ENCODE results near the gene GOLGA6L26. TPM values are rescaled to one million over a fixed set of nuclear protein-coding genes. Genes with fewer than 3 reads are reported as not detected.
"Not testable (repeated sequence)": the region's sequence is repeated elsewhere in the genome, so short reads cannot be mapped to it uniquely, and the experiment has no call there.

GOLGA6L26 gene, protein sequence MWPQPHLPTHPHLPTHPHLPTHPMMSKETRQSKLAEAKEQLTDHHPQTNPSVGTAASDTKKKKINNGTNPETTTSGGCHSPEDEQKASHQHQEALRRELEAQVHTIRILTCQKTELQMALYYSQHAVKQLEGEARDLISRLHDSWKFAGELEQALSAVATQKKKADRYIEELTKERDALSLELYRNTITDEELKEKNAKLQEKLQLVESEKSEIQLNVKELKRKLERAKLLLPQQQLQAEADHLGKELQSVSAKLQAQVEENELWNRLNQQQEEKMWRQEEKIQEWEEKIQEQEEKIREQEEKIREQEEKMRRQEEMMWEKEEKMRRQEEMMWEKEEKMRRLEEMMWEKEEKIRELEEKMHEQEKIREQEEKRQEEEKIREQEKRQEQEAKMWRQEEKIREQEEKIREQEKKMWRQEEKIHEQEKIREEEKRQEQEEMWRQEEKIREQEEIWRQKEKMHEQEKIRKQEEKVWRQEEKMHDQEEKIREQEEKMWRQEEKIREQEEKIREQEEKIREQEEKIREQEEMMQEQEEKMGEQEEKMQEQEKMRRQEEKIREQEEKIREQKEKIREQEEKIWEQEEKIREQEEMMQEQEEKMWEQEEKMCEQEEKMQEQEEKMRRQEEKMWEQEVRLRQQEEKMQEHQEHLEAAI
- total RNA-seq (not detected), polyA plus RNA-seq (not detected)
- long read RNA-seq, donor 1 = 0 reads
- long read RNA-seq, donor 2 = 0 reads

DNA sequence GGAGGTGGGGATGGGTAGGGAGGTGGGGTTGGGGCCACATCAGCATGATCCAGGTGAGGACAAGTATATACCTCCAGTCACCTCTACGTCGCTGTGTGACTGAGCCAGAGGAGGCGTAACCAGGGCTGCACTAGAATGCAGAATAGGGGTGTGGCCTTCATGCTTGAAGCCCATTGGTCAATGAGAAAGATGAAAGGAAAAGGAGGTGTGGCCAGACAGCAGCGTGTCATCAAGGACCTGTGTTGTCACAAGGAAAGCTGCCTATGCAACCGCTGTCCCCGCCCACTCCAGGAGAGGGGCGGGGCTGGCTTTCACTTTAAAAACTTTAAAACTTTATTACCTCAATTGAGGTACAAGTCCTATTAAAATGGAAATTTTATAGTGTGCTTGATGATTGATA lies at the start of gene GOLGA6L26:
TSS of gene GOLGA6L26 (minus strand) at position 101 of the 400 bp plus-strand sequence. CDS start at position 40, 61 bp downstream.
- H3K9me3 ChIP-seq; H3K4me1 ChIP-seq; DNase-seq; H3K4me3 ChIP-seq; intact Hi-C loops (cut with DNase I; ENCODE audit: low total_unique reads); H3K36me3 ChIP-seq; H3K27me3 ChIP-seq (replicated peaks in 1 of 7); H3K27ac ChIP-seq: not testable (repeated sequence)
- WGBS, 5 donors = no CpG with 5 or more reads among the region's 7 CpGs

DNA sequence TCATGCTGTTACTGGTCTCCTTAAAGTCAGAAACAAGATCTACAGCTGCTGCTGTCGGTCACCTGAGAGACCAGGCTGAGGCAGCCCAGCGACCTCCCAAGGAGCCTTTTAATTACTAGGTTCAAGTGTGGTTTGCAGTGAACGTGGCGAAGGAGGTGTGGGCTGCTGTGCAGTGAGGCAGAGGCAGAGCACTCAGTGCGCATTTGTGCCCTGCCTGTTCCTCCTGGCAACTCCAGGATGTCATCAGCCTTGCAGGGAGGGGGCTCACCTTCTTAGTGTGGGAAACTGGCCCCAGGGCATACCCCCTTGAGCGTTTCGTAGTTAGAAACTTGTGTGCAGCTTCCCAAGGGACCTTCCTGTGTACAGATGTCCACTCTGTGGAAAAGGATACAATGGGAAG lies 47.2 kb upstream of the GOLGA6L26 start:
- H3K9me3 ChIP-seq; H3K27ac ChIP-seq; intact Hi-C loops (cut with DNase I; ENCODE audit: low total_unique reads); H3K27me3 ChIP-seq (replicated peaks in 1 of 7); DNase-seq; H3K4me3 ChIP-seq; H3K36me3 ChIP-seq; H3K4me1 ChIP-seq: not testable (repeated sequence)
- WGBS, 5 donors = 62 to 71% (median 65%) methylated on average over 6 to 7 of the region's 7 CpGs

DNA sequence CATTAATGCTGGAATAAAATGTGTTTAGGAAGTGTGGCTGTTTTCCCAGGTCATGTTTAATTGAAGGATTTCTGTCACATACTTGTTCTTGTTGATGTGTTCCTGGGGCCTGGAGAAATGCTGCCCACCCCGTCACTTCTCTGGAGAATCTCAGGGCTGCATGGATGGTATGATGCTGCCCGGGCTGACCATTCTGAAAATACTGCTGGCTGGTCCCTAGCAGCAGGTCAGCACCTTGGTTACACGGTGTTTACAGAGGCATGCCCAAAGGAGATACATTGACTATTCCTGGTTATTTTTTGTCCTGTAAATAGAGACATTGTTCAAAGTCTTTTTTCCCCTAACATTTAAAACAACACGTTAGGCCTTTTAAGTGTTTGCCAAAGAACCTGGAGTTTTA lies 46.7 kb upstream of the GOLGA6L26 start:
- H3K27me3 ChIP-seq (replicated peaks in 1 of 7); H3K27ac ChIP-seq; H3K9me3 ChIP-seq; intact Hi-C loops (cut with DNase I; ENCODE audit: low total_unique reads); H3K4me3 ChIP-seq; H3K36me3 ChIP-seq; H3K4me1 ChIP-seq; DNase-seq: not testable (repeated sequence)
- WGBS, 5 donors = 69 to 80% (median 77%) methylated on average over 4 of the region's 4 CpGs

DNA sequence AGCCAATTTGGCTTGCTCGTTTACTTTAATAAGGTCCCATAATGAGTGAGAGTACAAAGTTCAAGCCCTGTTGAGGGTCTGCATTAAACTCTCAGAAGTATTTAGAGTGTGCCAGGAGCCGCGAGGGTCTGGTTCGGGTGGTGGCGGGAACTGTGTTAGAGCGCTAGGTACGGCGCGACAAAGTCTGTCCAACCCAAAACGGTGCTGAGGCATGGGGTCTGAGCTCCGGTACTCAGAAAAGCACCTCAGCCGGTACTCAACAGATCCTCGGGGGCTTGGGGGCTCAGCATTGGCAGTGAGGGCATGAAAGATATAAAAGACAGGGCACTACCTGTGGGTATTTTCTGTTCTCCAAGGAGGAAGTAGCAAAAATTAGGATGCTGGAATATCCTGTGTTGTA lies 45.0 kb upstream of the GOLGA6L26 start:
- H3K4me1 ChIP-seq; H3K27me3 ChIP-seq (replicated peaks in 1 of 7); H3K9me3 ChIP-seq; intact Hi-C loops (cut with DNase I; ENCODE audit: low total_unique reads); H3K4me3 ChIP-seq; H3K36me3 ChIP-seq; H3K27ac ChIP-seq; DNase-seq: not testable (repeated sequence)
- 86 to 93% (median 91%) methylated on average over 13 of the region's 13 CpGs for WGBS, 5 donors

DNA sequence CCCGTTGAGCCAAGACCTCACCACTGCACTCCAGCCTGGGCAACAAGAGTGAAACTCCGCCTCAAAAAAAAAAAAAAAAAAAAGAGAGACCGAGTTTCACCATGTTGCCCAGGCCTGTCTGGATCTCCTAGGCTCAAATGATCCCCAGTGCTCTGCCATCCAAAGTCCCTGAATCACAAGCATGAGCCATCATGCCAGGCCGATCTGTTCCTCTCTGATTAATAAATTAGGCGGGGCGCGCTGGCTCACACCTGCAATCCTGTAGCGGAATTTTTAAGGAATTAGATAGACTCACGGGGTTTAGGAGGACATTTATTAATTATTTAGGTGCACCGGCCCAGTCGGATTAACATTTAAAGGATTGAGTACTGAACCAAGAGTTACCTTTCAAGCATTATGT lies 40.2 kb upstream of the GOLGA6L26 start:
- H3K27ac ChIP-seq; intact Hi-C loops (cut with DNase I; ENCODE audit: low total_unique reads); H3K36me3 ChIP-seq; H3K4me1 ChIP-seq; H3K4me3 ChIP-seq; H3K27me3 ChIP-seq (replicated peaks in 1 of 7); DNase-seq; H3K9me3 ChIP-seq: not testable (repeated sequence)
- 92 to 96% (median 93%) methylated on average over 11 of the region's 11 CpGs for WGBS, 5 donors

- H3K4me3 ChIP-seq; H3K4me1 ChIP-seq; H3K27me3 ChIP-seq (replicated peaks in 1 of 7); DNase-seq; H3K27ac ChIP-seq; intact Hi-C loops (cut with DNase I; ENCODE audit: low total_unique reads); H3K9me3 ChIP-seq; H3K36me3 ChIP-seq: not testable (repeated sequence)
- 94 to 97% (median 95%) methylated on average over 40 of the region's 40 CpGs for WGBS, 5 donors
Measured at GRCh38 chr15:23372891-23373600, 39.0 kb upstream of the GOLGA6L26 start.

DNA sequence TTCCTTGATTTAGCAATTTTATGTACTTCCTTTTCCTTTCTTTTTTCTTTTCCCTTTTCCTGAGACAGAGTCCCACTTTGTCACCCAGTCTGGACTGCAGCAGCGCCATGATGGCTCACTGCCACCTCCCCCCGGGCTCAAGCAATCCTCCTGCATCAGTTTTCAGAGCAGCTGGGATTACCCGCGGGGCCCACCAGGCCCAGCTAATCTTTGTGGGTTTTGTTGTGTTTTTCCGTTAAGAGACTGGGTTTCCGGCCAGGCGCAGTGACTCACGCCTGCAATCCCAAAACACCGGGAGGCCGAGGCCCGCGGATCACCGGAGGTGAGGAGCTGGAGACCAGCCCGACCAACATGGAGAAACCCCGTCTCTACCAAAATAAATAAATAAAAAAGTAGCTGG lies 38.3 kb upstream of the GOLGA6L26 start:
- 80 to 92% (median 84%) methylated on average over 15 of the region's 15 CpGs for WGBS, 5 donors
- Histone ChIP-seq H3K9me3 (no peaks in the 10 kb centered on the region), H3K27me3 (replicated peaks in 1 of 7) (no peaks in the 10 kb centered on the region), H3K4me1 (no peaks in the 10 kb centered on the region), H3K4me3 (no peak overlapping the region), H3K36me3 (no peaks in the 10 kb centered on the region), H3K27ac (no peak overlapping the region)
- no peak for DNase-seq
- TF ChIP-seq POLR2AphosphoS5 (IDR thresholded peaks at IDR 0.05) = no peak
- no peak for TF ChIP-seq CTCF (IDR thresholded peaks at IDR 0.05 in 8 of 11, conservative IDR thresholded peaks at IDR 0.05 in 3 of 11)
- no peak for TF ChIP-seq POLR2A (IDR thresholded peaks at IDR 0.05)
- intact Hi-C loops (cut with DNase I; ENCODE audit: low total_unique reads) = no loop called here

DNA sequence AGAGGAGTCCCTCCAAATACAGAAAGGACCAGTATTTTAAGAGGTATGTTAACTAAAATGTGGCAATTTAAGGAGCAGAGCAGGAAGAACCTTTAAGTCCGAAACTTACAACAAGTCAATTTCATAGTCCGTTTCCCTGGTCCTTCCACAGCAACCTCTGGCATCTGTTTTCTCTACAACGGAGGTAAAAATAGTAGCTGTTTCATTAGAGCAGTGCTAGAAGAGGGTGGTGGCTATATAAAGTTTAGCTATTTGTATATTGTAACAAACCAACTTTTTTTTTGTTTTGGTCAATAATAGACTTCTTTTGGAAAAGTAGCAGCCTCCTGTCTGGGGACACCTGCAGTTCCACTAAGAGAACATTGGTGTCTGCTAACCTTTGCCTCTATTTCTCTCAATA lies 37.9 kb upstream of the GOLGA6L26 start:
- intact Hi-C loops (cut with DNase I; ENCODE audit: low total_unique reads); DNase-seq; H3K27ac ChIP-seq; H3K27me3 ChIP-seq (replicated peaks in 1 of 7); H3K4me3 ChIP-seq; H3K4me1 ChIP-seq; H3K36me3 ChIP-seq; H3K9me3 ChIP-seq: not testable (repeated sequence)
- WGBS, 5 donors = 77 to 87% (median 84%) methylated on average over 3 of the region's 3 CpGs

DNA sequence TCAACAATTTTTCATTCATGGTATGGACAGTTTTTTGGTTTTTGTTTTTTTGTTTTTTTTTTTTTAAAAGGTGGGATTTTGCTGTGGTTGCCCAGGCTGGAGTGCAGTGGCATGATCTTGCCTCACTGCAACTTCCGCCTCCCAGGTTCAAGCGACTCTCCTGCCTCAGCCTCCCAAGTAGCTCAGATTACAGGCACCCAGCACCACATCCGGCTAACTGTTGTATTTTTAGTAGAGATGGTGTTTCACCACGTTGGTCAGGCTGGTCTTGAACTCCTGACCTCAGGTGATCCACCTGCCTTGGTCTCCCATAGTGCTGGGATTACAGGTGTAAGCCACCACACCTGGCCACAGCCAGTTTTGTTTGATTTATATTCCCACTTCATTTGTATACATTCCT lies 37.1 kb upstream of the GOLGA6L26 start:
- DNase-seq; H3K27ac ChIP-seq; intact Hi-C loops (cut with DNase I; ENCODE audit: low total_unique reads); H3K4me3 ChIP-seq; H3K27me3 ChIP-seq (replicated peaks in 1 of 7); H3K9me3 ChIP-seq; H3K36me3 ChIP-seq; H3K4me1 ChIP-seq: not testable (repeated sequence)
- 49 to 78% (median 71%) methylated on average over 4 of the region's 4 CpGs for WGBS, 5 donors
